HUES48 (cell line): ENCODE data around the gene FOXL2NB.

ENCODE experiments used
- H3K27ac ChIP-seq: one replicate; pipeline ENCODE4 v1.7.0; 2013; ENCODE audit warnings: low read depth, low read length, inconsistent platforms
- H3K27me3 ChIP-seq: 2 replicates; pipeline ENCODE4 v1.6.1; 2013; ENCODE audit warnings: mild to moderate bottlenecking, low read length; ENCODE audit not compliant: control insufficient read depth, insufficient read depth
- H3K36me3 ChIP-seq: 2 replicates; pipeline ENCODE4 v1.6.1; 2013; ENCODE audit warnings: low read length; ENCODE audit not compliant: control insufficient read depth, insufficient read depth
- H3K4me1 ChIP-seq: 2 replicates; pipeline ENCODE4 v1.6.1; 2013; ENCODE audit warnings: mild to moderate bottlenecking, low read length; ENCODE audit not compliant: control insufficient read depth, insufficient read depth
- H3K4me3 ChIP-seq: 2 replicates; pipeline ENCODE4 v1.5.1; 2013; ENCODE audit warnings: mild to moderate bottlenecking, low read depth, low read length
- H3K9ac ChIP-seq: 2 replicates; pipeline ENCODE4 v1.6.1; 2013; ENCODE audit warnings: mild to moderate bottlenecking, low read depth, low read length, moderate library complexity
- H3K9me3 ChIP-seq: 2 replicates; pipeline ENCODE4 v1.6.1; 2013; ENCODE audit warnings: low read length; ENCODE audit not compliant: control insufficient read depth, insufficient read depth

The FOXL2NB gene

GRCh38 chr3:138946663-138947494 is at the start of gene FOXL2NB, which contains the start of gene FOXL2:
TSS of gene FOXL2NB (plus strand) at chr3:138947217. CDS start at chr3:138947365, 148 bp downstream.
TSS of gene FOXL2 (minus strand) at chr3:138947137. CDS start at chr3:138946722, 415 bp downstream.
- no peaks in the 10 kb centered on the region for H3K36me3 ChIP-seq
- no peak within 1 kb of the TSS for H3K27ac ChIP-seq
- no peaks in the 10 kb centered on the region for H3K9me3 ChIP-seq
- peak within 1 kb of the TSS; percentile 30 for H3K9ac ChIP-seq
- H3K4me1 ChIP-seq = peaks cover 41% of the 10 kb centered on the region
- H3K27me3 ChIP-seq = peaks cover 100% of the 10 kb centered on the region
- H3K4me3 ChIP-seq = peak within 1 kb of the TSS; percentile 60

- Histone ChIP-seq H3K27ac (no peak overlapping the region), H3K4me3 (no peak overlapping the region), H3K27me3 (no peaks in the 10 kb centered on the region), H3K36me3 (no peaks in the 10 kb centered on the region), H3K9ac (no peak overlapping the region), H3K9me3 (no peaks in the 10 kb centered on the region), H3K4me1 (no peaks in the 10 kb centered on the region)
These were observed 48.7 kb upstream of the FOXL2NB start for GRCh38 chr3:138898301-138898700.

- H3K9ac ChIP-seq = no peak overlapping the region
- no peaks in the 10 kb centered on the region for H3K27me3 ChIP-seq
- H3K27ac ChIP-seq = no peak overlapping the region
- no peaks in the 10 kb centered on the region for H3K9me3 ChIP-seq
- H3K36me3 ChIP-seq = no peaks in the 10 kb centered on the region
- H3K4me3 ChIP-seq = no peak overlapping the region
- H3K4me1 ChIP-seq = no peaks in the 10 kb centered on the region
These were observed 48.3 kb upstream of the FOXL2NB start for GRCh38 chr3:138898708-138899107.

- Histone ChIP-seq H3K27me3 (no peaks in the 10 kb centered on the region), H3K9me3 (no peaks in the 10 kb centered on the region), H3K27ac (no peak overlapping the region), H3K9ac (no peak overlapping the region), H3K36me3 (no peaks in the 10 kb centered on the region), H3K4me3 (no peak overlapping the region), H3K4me1 (no peaks in the 10 kb centered on the region)
These were observed 47.5 kb upstream of the FOXL2NB start for GRCh38 chr3:138899351-138899991.

GRCh38 chr3:138901567-138901966 is 45.5 kb upstream of the FOXL2NB start:
- no peak overlapping the region for H3K27ac ChIP-seq
- H3K4me1 ChIP-seq = no peaks in the 10 kb centered on the region

GRCh38 chr3:138902171-138902570 is 44.8 kb upstream of the FOXL2NB start:
- Histone ChIP-seq H3K9ac (no peak overlapping the region), H3K27me3 (no peaks in the 10 kb centered on the region), H3K27ac (no peak overlapping the region), H3K36me3 (no peaks in the 10 kb centered on the region), H3K4me1 (no peaks in the 10 kb centered on the region), H3K9me3 (no peaks in the 10 kb centered on the region), H3K4me3 (no peak overlapping the region)

More at GRCh38 chr3:138901567-138901966, 45.5 kb upstream of the FOXL2NB start:
- Histone ChIP-seq H3K36me3 (no peaks in the 10 kb centered on the region), H3K27me3 (no peaks in the 10 kb centered on the region), H3K9ac (no peak overlapping the region), H3K9me3 (no peaks in the 10 kb centered on the region), H3K4me3 (no peak overlapping the region)

GRCh38 chr3:138907539-138907938 is 39.5 kb upstream of the FOXL2NB start:
- H3K27me3 ChIP-seq = no peaks in the 10 kb centered on the region
- no peak overlapping the region for H3K27ac ChIP-seq
- no peaks in the 10 kb centered on the region for H3K36me3 ChIP-seq
- no peak overlapping the region for H3K4me3 ChIP-seq
- H3K9me3 ChIP-seq = no peaks in the 10 kb centered on the region
- H3K4me1 ChIP-seq = no peaks in the 10 kb centered on the region
- no peak overlapping the region for H3K9ac ChIP-seq

GRCh38 chr3:138908846-138909245 is 38.2 kb upstream of the FOXL2NB start:
- no peak overlapping the region for H3K4me3 ChIP-seq
- H3K9ac ChIP-seq = no peak overlapping the region
- no peaks in the 10 kb centered on the region for H3K27me3 ChIP-seq
- no peak overlapping the region for H3K27ac ChIP-seq
- H3K36me3 ChIP-seq = no peaks in the 10 kb centered on the region
- no peaks in the 10 kb centered on the region for H3K4me1 ChIP-seq
- H3K9me3 ChIP-seq = no peaks in the 10 kb centered on the region

GRCh38 chr3:138909904-138910303 is 37.1 kb upstream of the FOXL2NB start:
- no peak overlapping the region for H3K9ac ChIP-seq
- no peak overlapping the region for H3K27ac ChIP-seq
- H3K9me3 ChIP-seq = no peaks in the 10 kb centered on the region
- no peaks in the 10 kb centered on the region for H3K4me1 ChIP-seq
- peaks cover 2% of the 10 kb centered on the region; the same call in 1 of the 2 replicates for H3K27me3 ChIP-seq
- no peak overlapping the region for H3K4me3 ChIP-seq
- H3K36me3 ChIP-seq = no peaks in the 10 kb centered on the region

GRCh38 chr3:138911621-138912020 is 35.4 kb upstream of the FOXL2NB start:
- Histone ChIP-seq H3K27me3 (peaks cover 2% of the 10 kb centered on the region; the same call in 1 of the 2 replicates), H3K4me3 (no peak overlapping the region), H3K36me3 (no peaks in the 10 kb centered on the region), H3K9me3 (no peaks in the 10 kb centered on the region), H3K9ac (no peak overlapping the region), H3K4me1 (0 out of 2 replicates have a peak, but pooled peaks cover 2% of the 10 kb centered on the region), H3K27ac (no peak overlapping the region)

GRCh38 chr3:138912237-138912636 is 34.8 kb upstream of the FOXL2NB start:
- no peaks in the 10 kb centered on the region for H3K36me3 ChIP-seq
- no peaks in the 10 kb centered on the region for H3K9me3 ChIP-seq
- H3K4me3 ChIP-seq = no peak overlapping the region
- 0 out of 2 replicates have a peak, but pooled peaks cover 2% of the 10 kb centered on the region for H3K4me1 ChIP-seq
- peaks cover 2% of the 10 kb centered on the region; the same call in 1 of the 2 replicates for H3K27me3 ChIP-seq
- H3K9ac ChIP-seq = no peak overlapping the region
- H3K27ac ChIP-seq = no peak overlapping the region
